Epithelial cell of alveolus of lung (primary cell): ENCODE data around the gene PEX1. TPM values are rescaled to one million over a fixed set of nuclear protein-coding genes. Genes with fewer than 3 reads are reported as not detected.

ENCODE experiments used
- total RNA-seq: library from RNA; depleted of rRNA; stranded (reverse); fragments of >200 nt; gene quantifications from 2 replicates; pipeline ENCODE4 v1.2.1, GENCODE V29; 2015

The PEX1 gene
- total RNA-seq: 8.1 and 9.3 TPM in 2 replicates

DNA sequence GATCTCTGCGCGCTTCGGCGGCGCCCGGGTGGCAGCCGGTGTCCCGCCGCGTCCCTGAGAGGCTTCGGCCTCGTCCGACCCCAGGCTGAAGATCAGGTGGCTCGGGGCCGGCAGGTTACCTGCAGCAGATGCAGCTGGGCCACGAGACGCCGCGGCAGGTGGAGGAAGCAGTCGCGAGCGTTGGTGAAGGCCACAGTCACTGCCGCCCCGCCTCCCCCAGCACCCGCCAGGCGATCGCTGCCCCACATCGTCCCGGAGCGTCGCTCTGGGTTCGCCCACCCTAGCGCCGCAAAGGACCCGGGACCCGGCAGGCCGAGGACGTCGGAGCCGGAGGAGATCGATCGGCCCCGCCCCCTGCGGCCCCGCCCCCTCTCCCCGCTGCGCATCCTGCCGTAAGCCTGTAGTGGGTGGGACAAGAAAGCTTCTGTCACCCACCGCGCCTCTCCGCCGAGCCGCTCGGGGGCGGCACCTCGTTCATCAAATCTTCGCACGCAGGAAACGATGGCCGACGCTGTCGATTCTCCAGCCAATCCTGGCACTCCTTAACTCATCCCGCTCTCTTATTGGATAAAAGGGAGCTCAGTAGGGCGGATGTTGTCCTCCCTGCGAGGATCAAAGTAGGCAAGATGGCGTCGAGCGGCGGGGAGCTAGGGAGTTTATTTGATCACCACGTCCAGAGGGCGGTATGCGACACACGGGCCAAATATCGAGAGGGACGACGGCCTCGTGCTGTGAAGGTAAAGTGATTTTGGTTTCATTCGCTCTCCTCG, at the start of gene PEX1, which contains the start of gene RBM48:
PEX1 (minus strand) TSS at position 333 of the 770 bp plus-strand sequence; CDS start at position 248, 85 bp downstream.
RBM48 (plus strand) TSS at position 608 of the 770 bp plus-strand sequence; CDS start at position 627, 19 bp downstream.

DNA sequence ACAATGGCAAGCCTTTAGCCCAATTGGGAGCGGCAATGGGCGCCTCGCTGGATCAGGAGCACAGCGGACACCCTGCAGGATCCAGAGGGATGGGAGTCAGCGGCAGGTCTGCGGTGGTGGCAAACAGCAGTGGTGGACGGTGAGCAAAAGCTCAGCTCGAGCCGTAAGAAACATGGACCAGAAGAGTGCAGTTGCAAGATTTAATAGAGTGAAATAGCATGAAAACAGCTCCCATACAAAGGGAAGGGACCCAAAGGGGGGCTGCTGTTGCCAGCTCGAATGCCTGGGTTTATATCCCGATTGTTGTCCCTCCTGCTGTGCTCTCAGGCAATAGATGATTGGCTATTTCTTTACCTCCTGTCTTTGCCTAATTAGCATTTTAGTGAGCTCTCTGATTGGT, 50.6 kb downstream of the PEX1 start, which contains the start of gene ERVW-1:
ERVW-1 (minus strand) TSS at position 266 of the 400 bp plus-strand sequence. CDS start 7,565 bp downstream, outside the sequence.

DNA sequence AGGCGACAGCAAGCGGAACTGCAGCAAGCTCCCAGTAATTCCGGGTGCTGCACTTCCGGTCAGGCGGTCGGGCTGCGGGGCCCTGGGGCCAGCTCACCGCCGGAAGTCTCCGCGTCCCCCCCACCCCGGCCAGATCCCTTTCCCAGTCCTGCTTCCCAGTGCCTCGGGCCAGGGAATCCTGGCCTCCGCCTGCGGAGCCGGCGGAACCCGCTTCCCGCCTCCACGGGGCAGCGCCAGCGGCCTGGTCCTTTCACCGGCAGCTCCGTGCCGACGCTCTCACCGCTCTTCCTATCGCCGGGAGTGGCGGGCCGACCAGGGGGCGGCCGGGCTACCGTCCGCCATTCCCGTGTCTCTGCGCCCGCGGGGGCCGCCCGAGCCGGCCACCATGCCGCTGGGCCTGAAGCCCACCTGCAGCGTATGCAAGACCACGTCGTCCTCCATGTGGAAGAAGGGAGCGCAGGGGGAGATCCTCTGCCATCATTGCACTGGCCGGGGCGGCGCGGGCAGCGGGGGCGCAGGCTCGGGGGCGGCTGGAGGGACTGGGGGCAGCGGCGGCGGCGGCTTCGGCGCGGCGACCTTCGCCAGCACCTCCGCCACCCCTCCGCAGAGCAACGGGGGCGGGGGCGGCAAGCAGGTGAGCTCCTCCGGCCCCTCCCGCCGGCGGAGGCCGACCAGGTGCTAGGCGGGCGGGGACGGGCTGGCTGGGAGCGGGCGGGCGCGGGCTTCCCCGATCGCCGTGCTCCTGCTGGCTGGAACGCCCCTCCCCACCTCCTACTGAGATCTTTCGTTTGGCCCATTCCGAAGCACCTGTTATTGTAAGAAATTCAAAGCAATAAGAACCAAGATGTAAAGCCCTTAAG, 80.7 kb downstream of the PEX1 start, which contains the start of gene GATAD1:
GATAD1 (plus strand) TSS at position 138 of the 860 bp plus-strand sequence; CDS start at position 386, 248 bp downstream.

Other genes starting within 250 kb of the PEX1 start
- 11.9 and 31.1 TPM in 2 replicates for gene GATAD1, start 81.0 kb downstream of the PEX1 start, total RNA-seq
- gene ERVW-1, start 50.6 kb downstream of the PEX1 start, total RNA-seq: 0.16 TPM in 1 of 2 replicates, not detected in the other
- gene RBM48, start 275 bp upstream of the PEX1 start, total RNA-seq: 4.5 and 9.4 TPM in 2 replicates
- 12.2 and 17.6 TPM in 2 replicates for gene FAM133B, start 61.9 kb upstream of the PEX1 start, total RNA-seq